Omental fat pad (tissue), 4 donors: ENCODE measurements around the gene MST1. TPM values are rescaled to one million over a fixed set of nuclear protein-coding genes. Genes with fewer than 3 reads are reported as not detected.
"Not testable (repeated sequence)": the region's sequence is repeated elsewhere in the genome, so short reads cannot be mapped to it uniquely, and the experiment has no call there.

Experiments used
- ATAC-seq: fragments of 150-250 bp; one replicate; pipeline ENCODE4 v1.9.1; 2016; ENCODE audit warnings: mild to moderate bottlenecking, moderate library complexity; ENCODE audit not compliant: low FRiP score
- DNase-seq: peaks from one replicate; pipeline ENCODE4 v3.0.0-alpha.2; 2019; ENCODE audit warnings: low spot score
- total RNA-seq, 4 donors: library from RNA; depleted of rRNA; stranded (reverse); fragments of >200 nt; gene quantifications; one replicate each; pipeline ENCODE4 v1.1.0, GENCODE V29; 2016
- TF ChIP-seq, protein P1 (sequence below), 3 donors: fragments of 450-650 bp; IDR thresholded peaks; one replicate each; pipeline ENCODE4 v1.5.1; 2016 to 2017; ENCODE audit warnings: antibody characterized with exemption in 3 of 3, mild to moderate bottlenecking in 3 of 3, moderate library complexity in 2 of 3

The MST1 gene
- total RNA-seq, 4 donors from 2014 or later, result 3.5 to 94.1 (median 25.0) TPM

DNA sequence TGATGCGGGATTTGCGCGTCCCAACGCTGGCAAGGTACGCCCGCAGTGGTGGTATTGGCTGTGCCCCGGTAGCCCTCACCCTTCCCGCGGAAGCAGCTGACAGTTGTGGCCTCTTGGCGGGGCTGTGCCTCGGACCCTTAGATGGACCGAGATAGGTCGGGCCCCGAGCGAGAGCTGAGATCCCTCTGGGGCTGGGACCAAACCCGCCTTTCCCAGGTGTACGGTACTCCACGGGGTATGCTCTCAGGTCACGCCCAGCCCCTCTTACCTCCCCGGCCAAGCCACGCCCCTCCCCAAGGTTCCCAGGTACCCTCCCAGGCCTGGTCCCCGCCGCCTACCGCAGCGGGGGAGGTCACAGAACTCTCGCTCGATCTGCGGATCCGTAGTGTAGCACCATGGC lies 2.9 kb downstream of the MST1 start:
- not testable (repeated sequence) for DNase-seq
- ATAC-seq, result peak; percentile 19

DNA sequence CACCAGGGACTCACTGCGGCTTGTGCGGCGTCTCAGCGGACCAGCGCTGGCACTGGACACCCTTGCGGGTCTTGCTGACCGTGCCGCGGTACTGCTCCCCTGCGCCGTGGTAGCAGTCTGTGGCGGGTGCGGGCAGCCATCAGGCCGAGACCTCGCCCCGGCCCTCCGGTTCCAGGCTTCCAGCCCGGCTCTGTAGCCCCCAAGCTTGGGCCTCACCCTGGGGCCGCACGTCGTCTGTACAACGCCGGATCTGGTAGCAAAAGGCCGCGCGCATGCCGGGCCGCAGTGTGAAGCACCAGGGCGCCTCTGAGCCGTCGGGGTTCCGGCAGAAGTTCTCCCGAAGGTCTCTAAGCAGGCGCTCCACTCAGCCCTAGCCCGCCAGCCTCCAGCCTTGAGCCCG lies 3.4 kb downstream of the MST1 start:
- not testable (repeated sequence) for DNase-seq, ATAC-seq

DNA sequence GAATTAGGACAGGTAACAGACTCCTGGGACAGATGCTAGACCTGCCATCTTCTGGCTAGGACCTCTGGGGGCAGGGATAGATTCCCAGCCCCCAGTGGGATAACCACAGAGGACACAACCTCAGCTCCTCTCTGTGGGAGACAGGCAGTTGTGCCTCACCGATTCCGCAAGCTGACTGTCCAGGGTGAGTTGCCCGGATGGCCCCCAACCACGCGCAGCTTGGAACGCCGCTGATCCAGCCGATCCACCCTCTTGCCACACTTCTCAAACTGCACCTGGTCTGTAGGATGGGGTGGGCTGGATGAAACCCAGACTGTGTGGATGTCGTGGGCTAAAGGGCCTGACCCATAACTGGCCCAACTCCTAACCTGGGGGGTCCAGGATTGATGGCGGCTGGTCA lies 4.2 kb downstream of the MST1 start:
- ATAC-seq, DNase-seq: not testable (repeated sequence)

DNA sequence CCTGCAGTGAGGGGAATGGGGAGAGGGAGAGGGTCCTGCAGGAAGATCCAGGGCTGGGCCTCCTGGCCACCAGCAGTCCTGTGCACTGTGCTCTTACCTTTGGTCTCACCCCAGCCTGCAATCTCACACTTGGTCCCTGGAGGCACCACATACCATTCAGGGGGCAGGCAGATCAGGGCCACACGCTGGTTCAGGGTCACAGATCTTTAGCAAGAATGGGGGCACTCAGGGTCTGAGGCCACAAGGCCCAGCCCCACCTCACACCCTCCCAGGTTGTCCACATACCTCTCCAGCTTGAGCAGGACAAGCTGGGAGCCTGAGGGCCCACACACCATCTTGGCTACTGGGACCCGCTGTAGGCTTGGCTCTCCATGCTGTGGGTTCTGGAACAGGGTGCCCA lies 4.8 kb downstream of the MST1 start:
- ATAC-seq, DNase-seq: not testable (repeated sequence)

DNA sequence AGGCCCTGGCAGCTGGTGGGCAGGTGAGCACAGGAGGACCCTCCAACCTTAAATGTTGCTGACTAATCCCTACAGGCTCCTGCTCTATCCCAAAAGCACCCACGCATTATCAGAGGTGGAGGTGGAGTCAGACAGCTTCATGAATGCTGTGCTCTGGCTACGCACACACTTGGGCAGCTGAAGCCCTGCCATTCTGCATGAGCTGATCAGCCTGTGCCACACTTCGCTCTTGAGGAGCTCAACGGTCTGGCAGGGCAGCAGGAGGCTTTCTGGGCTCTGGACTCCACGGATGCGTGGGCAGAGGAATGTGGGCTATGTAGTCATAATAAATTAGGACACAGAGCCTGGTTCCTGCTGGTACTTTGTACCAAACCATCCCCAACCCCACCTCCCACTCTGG lies 6.1 kb downstream of the MST1 start:
- ATAC-seq (peak; percentile 52), DNase-seq (no peak)
- TF ChIP-seq, protein P1, sequence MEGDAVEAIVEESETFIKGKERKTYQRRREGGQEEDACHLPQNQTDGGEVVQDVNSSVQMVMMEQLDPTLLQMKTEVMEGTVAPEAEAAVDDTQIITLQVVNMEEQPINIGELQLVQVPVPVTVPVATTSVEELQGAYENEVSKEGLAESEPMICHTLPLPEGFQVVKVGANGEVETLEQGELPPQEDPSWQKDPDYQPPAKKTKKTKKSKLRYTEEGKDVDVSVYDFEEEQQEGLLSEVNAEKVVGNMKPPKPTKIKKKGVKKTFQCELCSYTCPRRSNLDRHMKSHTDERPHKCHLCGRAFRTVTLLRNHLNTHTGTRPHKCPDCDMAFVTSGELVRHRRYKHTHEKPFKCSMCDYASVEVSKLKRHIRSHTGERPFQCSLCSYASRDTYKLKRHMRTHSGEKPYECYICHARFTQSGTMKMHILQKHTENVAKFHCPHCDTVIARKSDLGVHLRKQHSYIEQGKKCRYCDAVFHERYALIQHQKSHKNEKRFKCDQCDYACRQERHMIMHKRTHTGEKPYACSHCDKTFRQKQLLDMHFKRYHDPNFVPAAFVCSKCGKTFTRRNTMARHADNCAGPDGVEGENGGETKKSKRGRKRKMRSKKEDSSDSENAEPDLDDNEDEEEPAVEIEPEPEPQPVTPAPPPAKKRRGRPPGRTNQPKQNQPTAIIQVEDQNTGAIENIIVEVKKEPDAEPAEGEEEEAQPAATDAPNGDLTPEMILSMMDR (IDR thresholded peaks at IDR 0.05), result no peak

DNA sequence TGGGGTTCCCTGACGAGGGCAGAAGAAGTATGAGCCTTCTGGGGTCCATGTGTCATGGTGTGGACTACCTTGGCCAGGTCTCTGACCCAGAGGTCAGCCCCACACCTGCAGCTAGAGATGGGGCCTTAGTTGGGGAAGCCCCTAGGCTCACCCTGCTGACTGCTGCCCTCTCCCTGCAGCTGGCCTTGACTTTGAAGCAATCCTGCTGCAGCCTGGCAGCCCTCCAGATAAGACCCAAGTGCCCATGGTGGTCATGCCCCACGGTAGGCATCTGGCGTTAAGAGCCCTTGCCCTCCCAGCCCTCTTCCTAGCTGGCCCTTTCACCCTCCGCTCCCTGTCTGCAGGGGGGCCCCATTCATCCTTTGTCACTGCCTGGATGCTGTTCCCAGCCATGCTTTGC lies 7.7 kb downstream of the MST1 start:
- TF ChIP-seq, protein P1 (IDR thresholded peaks at IDR 0.05), result no peak
- DNase-seq (no peak), ATAC-seq (no peak)

DNA sequence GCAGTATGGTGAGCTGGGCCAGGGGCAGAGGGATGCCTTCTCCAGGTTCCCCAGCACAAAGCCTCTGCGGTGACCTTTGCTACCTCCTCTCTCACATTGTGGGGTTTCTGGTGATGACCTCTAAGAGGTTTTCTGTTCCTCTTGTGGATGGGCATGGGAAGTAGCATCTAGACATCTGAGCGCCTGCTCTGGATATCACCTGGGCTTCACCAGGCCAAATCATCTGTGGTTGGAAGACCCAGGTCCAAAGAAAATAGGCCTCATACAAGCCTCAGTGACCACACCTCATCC lies 8.1 kb downstream of the MST1 start:
- DNase-seq (no peak), ATAC-seq (no peak)

DNA sequence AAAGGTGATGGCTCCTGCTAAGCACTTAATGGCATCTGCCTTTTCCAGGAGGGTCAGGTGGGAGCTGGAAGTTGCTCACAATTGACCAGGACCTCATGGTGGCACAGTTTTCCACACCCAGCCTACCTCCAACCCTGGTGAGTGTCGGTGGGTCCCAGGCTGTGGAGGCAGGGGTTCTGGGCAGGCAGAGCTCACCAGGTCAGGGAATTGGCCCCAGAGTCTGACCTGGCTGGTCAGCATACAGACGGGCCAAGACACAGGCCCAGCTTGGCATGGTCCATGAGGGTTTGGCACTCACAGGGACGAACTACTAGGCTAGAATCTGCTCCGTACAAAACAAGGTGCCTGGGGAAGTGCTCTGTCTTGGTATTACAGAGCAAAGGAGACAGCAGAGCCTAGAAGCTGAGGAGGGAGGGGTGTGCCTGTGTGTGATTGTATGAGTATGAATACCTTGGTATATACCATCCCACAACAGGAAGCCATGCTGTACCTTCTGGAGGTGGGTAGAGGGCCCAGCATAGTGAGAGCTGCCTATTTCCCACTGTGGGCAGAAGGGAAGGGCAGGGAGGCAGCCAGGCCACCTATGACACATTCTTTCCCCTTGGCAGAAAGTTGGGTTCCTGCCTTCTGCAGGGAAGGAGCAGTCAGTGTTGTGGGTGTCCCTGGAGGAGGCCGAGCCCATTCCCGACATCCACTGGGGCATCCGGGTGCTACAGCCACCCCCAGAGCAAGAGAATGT lies 8.6 kb downstream of the MST1 start:
- TF ChIP-seq, protein P1 (IDR thresholded peaks at IDR 0.05), result no peak
- DNase-seq (no peak), ATAC-seq (no peak)

More for the DNA sequence above, 8.1 kb downstream of the MST1 start:
- TF ChIP-seq, protein P1 (IDR thresholded peaks at IDR 0.05), result no peak

DNA sequence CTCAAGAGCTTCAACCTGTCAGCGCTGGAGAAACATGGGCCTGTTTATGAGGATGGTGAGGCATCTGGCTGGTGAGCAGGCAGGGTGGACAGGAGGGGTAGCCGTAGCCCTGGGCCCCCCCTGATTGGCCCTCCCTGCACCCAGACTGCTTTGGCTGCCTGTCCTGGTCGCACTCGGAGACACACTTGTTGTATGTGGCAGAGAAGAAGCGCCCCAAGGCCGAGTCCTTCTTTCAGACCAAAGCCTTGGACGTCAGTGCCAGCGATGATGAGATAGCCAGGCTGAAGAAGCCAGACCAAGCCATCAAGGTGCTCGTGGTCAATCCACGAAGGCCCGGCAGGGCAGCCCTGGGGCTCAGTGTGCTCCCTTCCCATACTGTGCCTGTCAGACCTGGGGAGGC lies 13.4 kb downstream of the MST1 start:
- DNase-seq (no peak), ATAC-seq (no peak)
- TF ChIP-seq, protein P1 (IDR thresholded peaks at IDR 0.05), result no peak
